ENCODE results near the gene PITPNM3.

- TF ChIP-seq POLR2A (IDR thresholded peaks at IDR 0.05) (no peak), POLR2AphosphoS5 (IDR thresholded peaks at IDR 0.05; ENCODE audit: insufficient read depth in 1 of 2, low read depth in 1 of 2) (no peak)
Observed at GRCh38 chr17:6536053-6536452, 20.3 kb downstream of the PITPNM3 start.
